Measurements from ENCODE around the gene TMEM178B.

DNA sequence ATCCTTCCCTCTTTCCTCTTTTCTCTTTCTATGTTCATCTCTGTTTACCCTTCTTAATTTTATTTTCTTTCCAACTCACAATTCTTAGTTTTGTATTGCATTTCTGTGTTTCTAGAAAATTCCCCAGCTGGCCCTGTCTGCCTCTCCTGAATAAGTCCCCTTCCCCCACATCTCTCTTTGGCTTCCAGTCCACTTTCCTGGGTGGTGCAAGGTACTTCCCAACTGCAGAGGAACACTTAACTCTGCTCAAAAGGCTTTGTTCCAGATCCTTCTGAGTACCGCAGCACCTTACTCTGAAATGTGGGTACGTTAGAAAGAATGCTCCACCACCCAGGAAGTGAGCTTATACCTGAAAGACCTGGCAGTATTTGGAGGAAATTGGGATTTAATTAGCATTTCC lies 227.0 kb downstream of the TMEM178B start:
- TF ChIP-seq, protein P1, sequence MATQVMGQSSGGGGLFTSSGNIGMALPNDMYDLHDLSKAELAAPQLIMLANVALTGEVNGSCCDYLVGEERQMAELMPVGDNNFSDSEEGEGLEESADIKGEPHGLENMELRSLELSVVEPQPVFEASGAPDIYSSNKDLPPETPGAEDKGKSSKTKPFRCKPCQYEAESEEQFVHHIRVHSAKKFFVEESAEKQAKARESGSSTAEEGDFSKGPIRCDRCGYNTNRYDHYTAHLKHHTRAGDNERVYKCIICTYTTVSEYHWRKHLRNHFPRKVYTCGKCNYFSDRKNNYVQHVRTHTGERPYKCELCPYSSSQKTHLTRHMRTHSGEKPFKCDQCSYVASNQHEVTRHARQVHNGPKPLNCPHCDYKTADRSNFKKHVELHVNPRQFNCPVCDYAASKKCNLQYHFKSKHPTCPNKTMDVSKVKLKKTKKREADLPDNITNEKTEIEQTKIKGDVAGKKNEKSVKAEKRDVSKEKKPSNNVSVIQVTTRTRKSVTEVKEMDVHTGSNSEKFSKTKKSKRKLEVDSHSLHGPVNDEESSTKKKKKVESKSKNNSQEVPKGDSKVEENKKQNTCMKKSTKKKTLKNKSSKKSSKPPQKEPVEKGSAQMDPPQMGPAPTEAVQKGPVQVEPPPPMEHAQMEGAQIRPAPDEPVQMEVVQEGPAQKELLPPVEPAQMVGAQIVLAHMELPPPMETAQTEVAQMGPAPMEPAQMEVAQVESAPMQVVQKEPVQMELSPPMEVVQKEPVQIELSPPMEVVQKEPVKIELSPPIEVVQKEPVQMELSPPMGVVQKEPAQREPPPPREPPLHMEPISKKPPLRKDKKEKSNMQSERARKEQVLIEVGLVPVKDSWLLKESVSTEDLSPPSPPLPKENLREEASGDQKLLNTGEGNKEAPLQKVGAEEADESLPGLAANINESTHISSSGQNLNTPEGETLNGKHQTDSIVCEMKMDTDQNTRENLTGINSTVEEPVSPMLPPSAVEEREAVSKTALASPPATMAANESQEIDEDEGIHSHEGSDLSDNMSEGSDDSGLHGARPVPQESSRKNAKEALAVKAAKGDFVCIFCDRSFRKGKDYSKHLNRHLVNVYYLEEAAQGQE (IDR thresholded peaks at IDR 0.05; ENCODE audit: insufficient read depth in 1 of 2, low read depth in 2 of 2, low read length in 1 of 2): no peak
- TF ChIP-seq, protein P2, sequence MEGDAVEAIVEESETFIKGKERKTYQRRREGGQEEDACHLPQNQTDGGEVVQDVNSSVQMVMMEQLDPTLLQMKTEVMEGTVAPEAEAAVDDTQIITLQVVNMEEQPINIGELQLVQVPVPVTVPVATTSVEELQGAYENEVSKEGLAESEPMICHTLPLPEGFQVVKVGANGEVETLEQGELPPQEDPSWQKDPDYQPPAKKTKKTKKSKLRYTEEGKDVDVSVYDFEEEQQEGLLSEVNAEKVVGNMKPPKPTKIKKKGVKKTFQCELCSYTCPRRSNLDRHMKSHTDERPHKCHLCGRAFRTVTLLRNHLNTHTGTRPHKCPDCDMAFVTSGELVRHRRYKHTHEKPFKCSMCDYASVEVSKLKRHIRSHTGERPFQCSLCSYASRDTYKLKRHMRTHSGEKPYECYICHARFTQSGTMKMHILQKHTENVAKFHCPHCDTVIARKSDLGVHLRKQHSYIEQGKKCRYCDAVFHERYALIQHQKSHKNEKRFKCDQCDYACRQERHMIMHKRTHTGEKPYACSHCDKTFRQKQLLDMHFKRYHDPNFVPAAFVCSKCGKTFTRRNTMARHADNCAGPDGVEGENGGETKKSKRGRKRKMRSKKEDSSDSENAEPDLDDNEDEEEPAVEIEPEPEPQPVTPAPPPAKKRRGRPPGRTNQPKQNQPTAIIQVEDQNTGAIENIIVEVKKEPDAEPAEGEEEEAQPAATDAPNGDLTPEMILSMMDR (IDR thresholded peaks at IDR 0.05): no peak
- TF ChIP-seq TCF7L2 (IDR thresholded peaks at IDR 0.05; ENCODE audit: low read depth, low read length): no peak

Data from Panc1 (cell line).